ENCODE results near the gene EPM2AIP1. TPM values are rescaled to one million over a fixed set of nuclear protein-coding genes. Genes with fewer than 3 reads are reported as not detected.

Gene EPM2AIP1
- total and polyA plus RNA-seq, 9 of the 15 experiments (the other 6 are each of a cell fraction or from before 2014, with no cell fraction given), result 6.7 to 44.8 (median 25.2) TPM

DNA sequence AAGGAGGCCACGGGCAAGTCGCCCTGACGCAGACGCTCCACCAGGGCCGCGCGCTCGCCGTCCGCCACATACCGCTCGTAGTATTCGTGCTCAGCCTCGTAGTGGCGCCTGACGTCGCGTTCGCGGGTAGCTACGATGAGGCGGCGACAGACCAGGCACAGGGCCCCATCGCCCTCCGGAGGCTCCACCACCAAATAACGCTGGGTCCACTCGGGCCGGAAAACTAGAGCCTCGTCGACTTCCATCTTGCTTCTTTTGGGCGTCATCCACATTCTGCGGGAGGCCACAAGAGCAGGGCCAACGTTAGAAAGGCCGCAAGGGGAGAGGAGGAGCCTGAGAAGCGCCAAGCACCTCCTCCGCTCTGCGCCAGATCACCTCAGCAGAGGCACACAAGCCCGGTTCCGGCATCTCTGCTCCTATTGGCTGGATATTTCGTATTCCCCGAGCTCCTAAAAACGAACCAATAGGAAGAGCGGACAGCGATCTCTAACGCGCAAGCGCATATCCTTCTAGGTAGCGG is at the start of gene EPM2AIP1 (continued):
- TF ChIP-seq ZBTB11 (CRISPR knock-in tag; IDR thresholded peaks at IDR 0.05) (peak in 1 of 3 experiments; percentile 32; a peak in 1 of 6 replicates), FOXP1 (CRISPR knock-in tag; IDR thresholded peaks at IDR 0.05) (no peak), PRMT5 (CRISPR knock-in tag; IDR thresholded peaks at IDR 0.05) (no peak), ZNF592 (IDR thresholded peaks at IDR 0.05) (peak; percentile 59), HBP1 (CRISPR knock-in tag; IDR thresholded peaks at IDR 0.05) (peak; percentile 61; the same call in 1 of the 2 replicates), ARID3A (IDR thresholded peaks at IDR 0.05; ENCODE audit: borderline replicate concordance, low read depth, low read length) (no peak), MYC (IDR thresholded peaks at IDR 0.05; ENCODE audit: low read depth, low read length) (peak; percentile 65; the same call in 1 of the 2 replicates), MYC (CRISPR knock-in tag; IDR thresholded peaks at IDR 0.05; ENCODE audit: borderline replicate concordance, low read depth) (peak; percentile 83; the same call in 1 of the 2 replicates), SMC3 (conservative IDR thresholded peaks at IDR 0.05; ENCODE audit: insufficient read depth, low read depth, low read length) (peak; percentile 9; the same call in 1 of the 2 replicates), TFAM (CRISPR knock-in tag; conservative IDR thresholded peaks at IDR 0.05) (no peak), GATAD2A (IDR thresholded peaks at IDR 0.05) (no peak; the same call in 1 of the 2 replicates)
- TF ChIP-seq, protein P1, sequence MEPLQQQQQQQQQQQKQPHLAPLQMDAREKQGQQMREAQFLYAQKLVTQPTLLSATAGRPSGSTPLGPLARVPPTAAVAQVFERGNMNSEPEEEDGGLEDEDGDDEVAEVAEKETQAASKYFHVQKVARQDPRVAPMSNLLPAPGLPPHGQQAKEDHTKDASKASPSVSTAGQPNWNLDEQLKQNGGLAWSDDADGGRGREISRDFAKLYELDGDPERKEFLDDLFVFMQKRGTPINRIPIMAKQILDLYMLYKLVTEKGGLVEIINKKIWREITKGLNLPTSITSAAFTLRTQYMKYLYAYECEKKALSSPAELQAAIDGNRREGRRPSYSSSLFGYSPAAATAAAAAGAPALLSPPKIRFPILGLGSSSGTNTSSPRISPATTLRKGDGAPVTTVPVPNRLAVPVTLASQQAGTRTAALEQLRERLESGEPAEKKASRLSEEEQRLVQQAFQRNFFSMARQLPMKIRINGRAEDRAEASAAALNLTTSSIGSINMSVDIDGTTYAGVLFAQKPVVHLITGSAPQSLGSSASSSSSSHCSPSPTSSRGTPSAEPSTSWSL (CRISPR knock-in tag; IDR thresholded peaks at IDR 0.05; ENCODE audit: borderline replicate concordance), result peak; percentile 79; the same call in 1 of the 2 replicates
